Measurements from ENCODE around the gene TBC1D4.

The TBC1D4 gene

GRCh38 chr13:75495938-75496337 lies 14.0 kb upstream of the TBC1D4 start:
- no peak overlapping the region for H3K4me3 ChIP-seq (replicated peaks; ENCODE audit: low read depth, low read length)
- TF ChIP-seq CTCF (IDR thresholded peaks at IDR 0.05; ENCODE audit: low read depth, low read length, missing control alignments), result no peak
- no peak for DNase-seq (ENCODE audit: extremely low read depth, low read depth)

GRCh38 chr13:75494491-75494890 lies 12.5 kb upstream of the TBC1D4 start:
- DNase-seq (ENCODE audit: extremely low read depth, low read depth), result no peak
- no peak overlapping the region for H3K4me3 ChIP-seq (replicated peaks; ENCODE audit: low read depth, low read length)
- TF ChIP-seq CTCF (IDR thresholded peaks at IDR 0.05; ENCODE audit: low read depth, low read length, missing control alignments), result no peak

- no peak for TF ChIP-seq CTCF (IDR thresholded peaks at IDR 0.05; ENCODE audit: low read depth, low read length, missing control alignments)
These were observed 11.2 kb upstream of the TBC1D4 start for GRCh38 chr13:75493156-75493555.

GRCh38 chr13:75492389-75492788 lies 10.4 kb upstream of the TBC1D4 start:
- no peak for DNase-seq (ENCODE audit: extremely low read depth, low read depth)
- TF ChIP-seq CTCF (IDR thresholded peaks at IDR 0.05; ENCODE audit: low read depth, low read length, missing control alignments), result no peak
- H3K4me3 ChIP-seq (replicated peaks; ENCODE audit: low read depth, low read length), result no peak overlapping the region

More at GRCh38 chr13:75493156-75493555, 11.2 kb upstream of the TBC1D4 start:
- no peak for DNase-seq (ENCODE audit: extremely low read depth, low read depth)
- no peak overlapping the region for H3K4me3 ChIP-seq (replicated peaks; ENCODE audit: low read depth, low read length)

GRCh38 chr13:75491376-75491775 lies 9.4 kb upstream of the TBC1D4 start:
- no peak for TF ChIP-seq CTCF (IDR thresholded peaks at IDR 0.05; ENCODE audit: low read depth, low read length, missing control alignments)
- DNase-seq (ENCODE audit: extremely low read depth, low read depth), result no peak
- H3K4me3 ChIP-seq (replicated peaks; ENCODE audit: low read depth, low read length), result no peak overlapping the region

- no peak for DNase-seq (ENCODE audit: extremely low read depth, low read depth)
- no peak for TF ChIP-seq CTCF (IDR thresholded peaks at IDR 0.05; ENCODE audit: low read depth, low read length, missing control alignments)
- no peak overlapping the region for H3K4me3 ChIP-seq (replicated peaks; ENCODE audit: low read depth, low read length)
These were observed 7.7 kb upstream of the TBC1D4 start for GRCh38 chr13:75489502-75490263.
